PFSK-1 (cell line): ENCODE measurements around the gene PDPK1.

Experiments used
- POLR2AphosphoS5 ChIP-seq: IDR thresholded peaks from 2 replicates; pipeline ENCODE4 v1.6.1; 2012; ENCODE audit warnings: low read depth, mild to moderate bottlenecking, control low read depth, low read length, moderate library complexity
- TAF1 ChIP-seq: IDR thresholded peaks from 2 replicates; pipeline ENCODE4 v1.6.1; 2012; ENCODE audit warnings: low read length, control low read depth, borderline replicate concordance; ENCODE audit not compliant: insufficient read depth

- no peak for TF ChIP-seq POLR2AphosphoS5
- TF ChIP-seq TAF1 = no peak
Measured at GRCh38 chr16:2520784-2521531, 16.9 kb upstream of the PDPK1 start.
